AG10803 (cell line): ENCODE data around the gene SOX15.
A peak's percentile ranks its signal among the peaks of the same experiment; 100 is the strongest.

ENCODE experiments used
- DNase-seq: peaks from one replicate; pipeline ENCODE4 v3.0.0; 2010; ENCODE audit warnings: low read depth
- H3K4me3 ChIP-seq: 2 replicates; pipeline ENCODE4 v1.5.1; 2011; ENCODE audit warnings: mild to moderate bottlenecking, low read length, control low read depth
- CTCF ChIP-seq: conservative IDR thresholded peaks from 2 replicates; pipeline ENCODE4 v1.5.1; 2011; ENCODE audit warnings: mild to moderate bottlenecking, low read length, control low read depth, inconsistent platforms

Gene SOX15

GRCh38 chr17:7589204-7589868 lies 558 bp downstream of the SOX15 start:
- peak; percentile 79 for TF ChIP-seq CTCF
- H3K4me3 ChIP-seq = peak overlapping the region; percentile 17; the same call in 1 of the 2 replicates
- peak; percentile 83 for DNase-seq

- peak overlapping the region; percentile 17 for H3K4me3 ChIP-seq
- DNase-seq = no peak
- no peak for TF ChIP-seq CTCF
Measured at GRCh38 chr17:7588553-7589203, 1.2 kb downstream of the SOX15 start.

- H3K4me3 ChIP-seq = peak overlapping the region; percentile 18
- peak; percentile 40 for TF ChIP-seq CTCF
- DNase-seq = peak; percentile 96
Measured at GRCh38 chr17:7587420-7588151, 2.3 kb downstream of the SOX15 start.

- peak; percentile 11; the same call in 1 of the 2 replicates for TF ChIP-seq CTCF
- H3K4me3 ChIP-seq = no peak overlapping the region
- no peak for DNase-seq
Measured at GRCh38 chr17:7586673-7587419, 3.0 kb downstream of the SOX15 start.

GRCh38 chr17:7583253-7584109 lies 6.4 kb downstream of the SOX15 start, which contains the start of gene MPDU1:
MPDU1 (plus strand) TSS chr17:7583852; CDS start chr17:7583863, 11 bp downstream.
- DNase-seq = peak; percentile 96
- peak within 1 kb of the TSS; percentile 88 for H3K4me3 ChIP-seq
- no peak for TF ChIP-seq CTCF
